Fibroblast of pulmonary artery (primary cell): ENCODE measurements around the gene KANSL2.
"Not testable (repeated sequence)": the region's sequence is repeated elsewhere in the genome, so short reads cannot be mapped to it uniquely, and the experiment has no call there.

Source experiments
- DNase-seq: peaks from one replicate; pipeline ENCODE4 v3.0.0-alpha.2; 2010; ENCODE audit warnings: low read depth
- H3K4me3 ChIP-seq: replicated peaks from 2 replicates; pipeline ENCODE4 v1.5.1; 2011; ENCODE audit warnings: low read depth, mild to moderate bottlenecking, control low read depth, low read length, moderate library complexity
- CTCF ChIP-seq: IDR thresholded peaks from 2 replicates; pipeline ENCODE4 v1.5.1; 2011; ENCODE audit warnings: mild to moderate bottlenecking, control low read depth, low read length, inconsistent platforms; ENCODE audit errors: missing control alignments

Gene KANSL2

GRCh38 chr12:48681710-48682532 lies at the start of gene KANSL2:
TSS of gene KANSL2 (minus strand) at chr12:48682238. CDS start at chr12:48681632, 606 bp downstream.
- peak within 1 kb of the TSS; percentile 96 for H3K4me3 ChIP-seq
- peak; percentile 99 for DNase-seq
- TF ChIP-seq CTCF: no peak

- DNase-seq: no peak
- no peak for TF ChIP-seq CTCF
- H3K4me3 ChIP-seq: no peak overlapping the region
Observed at GRCh38 chr12:48728807-48729206, 46.8 kb upstream of the KANSL2 start.

- DNase-seq: not testable (repeated sequence)
Observed at GRCh38 chr12:48720737-48721136, 38.7 kb upstream of the KANSL2 start.

GRCh38 chr12:48720171-48720570 lies 38.1 kb upstream of the KANSL2 start:
- DNase-seq, H3K4me3 ChIP-seq: not testable (repeated sequence)

More at GRCh38 chr12:48720737-48721136, 38.7 kb upstream of the KANSL2 start:
- H3K4me3 ChIP-seq: not testable (repeated sequence)

GRCh38 chr12:48719002-48719401 lies 37.0 kb upstream of the KANSL2 start:
- DNase-seq, H3K4me3 ChIP-seq: not testable (repeated sequence)

GRCh38 chr12:48717252-48717695 lies 35.2 kb upstream of the KANSL2 start:
- peak overlapping the region; percentile 83 for H3K4me3 ChIP-seq
- no peak for TF ChIP-seq CTCF
- DNase-seq: no peak

- peak; percentile 14 for TF ChIP-seq CTCF
- DNase-seq: peak; percentile 100
- peak within 1 kb of the TSS; percentile 83 for H3K4me3 ChIP-seq
Observed at GRCh38 chr12:48716493-48717251, 34.6 kb upstream of the KANSL2 start, which contains the start of gene CCNT1. TSS of gene CCNT1 (minus strand) at chr12:48716707. CDS start at chr12:48716675, 32 bp downstream.

- DNase-seq: no peak
- H3K4me3 ChIP-seq: peak overlapping the region; percentile 83
- no peak for TF ChIP-seq CTCF
Observed at GRCh38 chr12:48716168-48716492, 34.1 kb upstream of the KANSL2 start.
